IPS DF 6.9 (cell line): ENCODE data around the gene BCORL1.

ENCODE experiments used
- DNase-seq: peaks from one replicate; pipeline ENCODE4 v3.0.0-alpha.2; 2013; ENCODE audit warnings: low read depth, low spot score
- H3K27ac ChIP-seq: one replicate; pipeline ENCODE4 v1.5.1; 2013; ENCODE audit warnings: low read length, control low read depth
- H3K27me3 ChIP-seq: 2 replicates; pipeline ENCODE4 v1.6.1; 2013; ENCODE audit warnings: mild to moderate bottlenecking, low read length; ENCODE audit not compliant: control insufficient read depth, insufficient read depth
- H3K36me3 ChIP-seq: 2 replicates; pipeline ENCODE4 v1.6.1; 2013; ENCODE audit warnings: low read length; ENCODE audit not compliant: control insufficient read depth, insufficient read depth
- H3K4me1 ChIP-seq: 2 replicates; pipeline ENCODE4 v1.6.1; 2013; ENCODE audit warnings: low read length; ENCODE audit not compliant: control insufficient read depth, insufficient read depth
- H3K4me3 ChIP-seq: 2 replicates; pipeline ENCODE4 v1.5.1; 2013; ENCODE audit warnings: mild to moderate bottlenecking, low read length
- H3K9me3 ChIP-seq: 2 replicates; pipeline ENCODE4 v1.6.1; 2013; ENCODE audit warnings: low read length, inconsistent platforms; ENCODE audit not compliant: control insufficient read depth, insufficient read depth
- WGBS: extraction: QIAGEN DNeasy Blood & Tissue Kit; methylation state at CpG from one replicate; pipeline ENCODE4 v1.1.7; 2013; ENCODE audit warnings: mixed read lengths, missing lambda C conversion rate; ENCODE audit not compliant: insufficient read length, insufficient coverage; 5-methylcytosine and 5-hydroxymethylcytosine counted together

BCORL1 gene

DNA sequence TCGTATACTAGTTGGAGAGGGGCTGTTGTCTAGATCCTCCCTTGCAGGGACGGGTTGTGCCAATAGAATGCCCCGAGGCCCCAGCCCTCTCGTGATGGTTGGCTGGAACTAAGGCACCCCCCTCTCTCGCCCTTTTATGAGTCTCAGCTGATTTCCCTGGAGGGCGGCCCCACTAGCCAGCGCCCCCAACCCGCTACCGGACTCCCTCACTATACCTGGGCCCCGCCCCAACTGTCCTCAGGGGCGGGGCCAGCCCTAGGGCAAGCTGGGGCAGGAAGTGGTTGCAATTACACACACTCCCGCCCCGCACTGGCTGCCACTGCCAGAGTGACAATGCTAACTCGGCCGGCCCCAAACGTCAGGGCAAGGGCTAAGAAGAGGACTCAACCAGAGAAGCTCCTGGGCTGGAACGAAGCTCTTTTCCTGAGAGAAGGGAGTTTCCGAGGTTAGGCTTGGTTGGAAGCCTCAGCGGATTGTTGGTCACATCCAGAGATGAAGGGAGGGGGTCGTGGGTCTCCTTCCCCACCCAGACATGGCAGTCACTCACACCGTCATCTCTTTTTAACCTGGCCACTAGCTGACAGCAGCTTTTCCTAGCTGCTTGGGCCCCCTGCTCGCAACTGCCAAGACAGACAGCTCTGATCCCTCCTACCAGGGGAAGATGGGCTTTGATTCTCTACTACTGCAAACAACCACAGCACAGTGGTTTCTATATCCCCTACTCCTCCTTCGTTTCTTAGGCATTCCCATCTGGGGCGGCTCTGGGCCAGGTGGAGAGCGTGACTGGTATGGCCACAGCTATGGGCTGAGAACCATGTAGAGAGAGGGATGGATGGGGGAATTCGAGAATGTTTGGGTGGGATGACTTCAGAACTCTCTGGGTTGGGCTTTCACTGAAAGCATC, 21.0 kb upstream of the BCORL1 start:
- no peak overlapping the region for H3K27ac ChIP-seq
- no peaks in the 10 kb centered on the region for H3K36me3 ChIP-seq
- no CpG with 5 or more reads among the region's 26 CpGs for WGBS
- H3K9me3 ChIP-seq, result no peaks in the 10 kb centered on the region
- peak overlapping the region; percentile 32; the same call in 1 of the 2 replicates for H3K4me3 ChIP-seq
- DNase-seq, result no peak
- H3K27me3 ChIP-seq, result peaks cover 28% of the 10 kb centered on the region
- H3K4me1 ChIP-seq, result peaks cover 5% of the 10 kb centered on the region; the same call in 1 of the 2 replicates

DNA sequence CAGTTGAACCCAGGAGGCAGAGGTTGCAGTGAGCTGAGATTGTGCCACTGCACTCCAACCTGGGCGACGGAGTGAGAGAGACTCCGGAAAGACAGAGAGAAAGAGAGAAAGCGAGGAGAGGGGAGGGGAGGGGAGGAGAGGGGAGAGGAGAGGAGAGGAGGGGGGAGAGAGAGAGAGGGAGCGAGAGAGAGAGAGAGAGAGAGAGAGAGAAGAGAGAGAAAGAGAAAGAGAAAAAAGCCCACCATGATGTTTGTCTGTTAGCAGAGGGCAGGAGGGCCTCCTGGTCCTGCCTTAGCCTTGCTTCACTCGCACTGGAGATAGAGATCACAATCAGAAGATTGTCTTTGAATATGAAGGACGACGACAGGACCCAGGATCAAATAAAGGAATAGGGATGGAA, 18.7 kb upstream of the BCORL1 start:
- no peak overlapping the region for H3K4me3 ChIP-seq
- DNase-seq, result no peak
- H3K9me3 ChIP-seq, result no peaks in the 10 kb centered on the region
- peaks cover 18% of the 10 kb centered on the region for H3K27me3 ChIP-seq
- no peaks in the 10 kb centered on the region for H3K36me3 ChIP-seq
- no peak overlapping the region for H3K27ac ChIP-seq
- H3K4me1 ChIP-seq, result peaks cover 4% of the 10 kb centered on the region; the same call in 1 of the 2 replicates
- WGBS, result no CpG with 5 or more reads among the region's 8 CpGs

DNA sequence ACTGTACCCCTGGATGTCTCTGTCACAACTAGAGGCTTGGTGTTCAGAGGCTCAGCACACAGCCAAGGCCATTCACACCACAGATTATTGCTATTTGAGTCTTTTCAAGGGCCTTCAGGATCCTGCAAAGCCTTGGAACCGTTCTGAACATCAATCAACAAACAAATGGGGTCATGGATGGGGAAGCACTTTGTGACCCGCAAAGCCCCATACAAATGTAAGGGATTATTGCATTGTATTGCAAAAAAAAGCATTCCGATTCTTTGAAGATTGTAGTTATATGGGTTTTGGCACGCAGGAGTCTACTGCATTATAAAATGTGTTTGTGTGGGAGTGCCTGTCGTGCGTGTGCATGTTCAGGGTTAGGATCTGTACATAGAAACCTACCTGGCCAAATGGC, 17.3 kb upstream of the BCORL1 start:
- Histone ChIP-seq H3K4me1 (0 out of 2 replicates have a peak, but pooled peaks cover 1% of the 10 kb centered on the region), H3K4me3 (no peak overlapping the region), H3K36me3 (no peaks in the 10 kb centered on the region), H3K27me3 (peaks cover 5% of the 10 kb centered on the region; the same call in 1 of the 2 replicates), H3K9me3 (no peaks in the 10 kb centered on the region), H3K27ac (no peak overlapping the region)
- no CpG with 5 or more reads among the region's 6 CpGs for WGBS
- DNase-seq, result no peak

GRCh38 chrX:129968968-129969367, 13.5 kb upstream of the BCORL1 start:
- no peak for DNase-seq
- Histone ChIP-seq H3K27ac (no peak overlapping the region), H3K9me3 (no peaks in the 10 kb centered on the region), H3K36me3 (no peaks in the 10 kb centered on the region), H3K4me1 (no peaks in the 10 kb centered on the region), H3K4me3 (no peak overlapping the region), H3K27me3 (no peaks in the 10 kb centered on the region)
- WGBS, result no CpG with 5 or more reads among the region's 3 CpGs

DNA sequence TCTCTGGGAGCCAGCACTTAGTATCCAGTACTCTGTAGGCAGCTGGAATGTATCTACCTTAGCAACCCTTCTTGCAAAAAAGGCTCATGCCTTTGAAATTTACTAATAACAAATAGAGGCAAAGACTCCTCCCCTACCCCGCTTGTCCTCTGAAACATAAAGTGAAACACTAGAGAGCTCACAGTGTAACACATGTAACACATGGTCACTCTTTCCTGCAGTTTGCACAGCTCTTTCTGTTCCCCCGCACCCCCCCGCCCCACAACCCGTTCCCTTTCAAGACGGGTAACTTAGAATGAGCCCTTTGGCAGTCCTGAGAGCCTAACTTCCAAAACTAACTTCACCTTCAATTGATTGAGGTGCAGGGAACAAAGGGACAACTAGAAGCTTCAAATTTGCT, 6.0 kb upstream of the BCORL1 start:
- no peaks in the 10 kb centered on the region for H3K36me3 ChIP-seq
- no peak overlapping the region for H3K27ac ChIP-seq
- whole genome bisulfite sequencing, result no CpG with 5 or more reads among the region's 5 CpGs
- H3K4me1 ChIP-seq, result peaks cover 2% of the 10 kb centered on the region; the same call in 1 of the 2 replicates
- no peak for DNase-seq
- H3K9me3 ChIP-seq, result no peaks in the 10 kb centered on the region
- H3K27me3 ChIP-seq, result peaks cover 15% of the 10 kb centered on the region
- no peak overlapping the region for H3K4me3 ChIP-seq

- Histone ChIP-seq H3K27ac (no peak overlapping the region), H3K36me3 (no peaks in the 10 kb centered on the region), H3K4me1 (peaks cover 2% of the 10 kb centered on the region; the same call in 1 of the 2 replicates), H3K27me3 (peaks cover 17% of the 10 kb centered on the region), H3K9me3 (no peaks in the 10 kb centered on the region), H3K4me3 (no peak overlapping the region; the same call in 1 of the 2 replicates)
- no CpG with 5 or more reads among the region's 35 CpGs for WGBS
- DNase-seq, result no peak
Measured at GRCh38 chrX:129979207-129979920, 3.1 kb upstream of the BCORL1 start.

DNA sequence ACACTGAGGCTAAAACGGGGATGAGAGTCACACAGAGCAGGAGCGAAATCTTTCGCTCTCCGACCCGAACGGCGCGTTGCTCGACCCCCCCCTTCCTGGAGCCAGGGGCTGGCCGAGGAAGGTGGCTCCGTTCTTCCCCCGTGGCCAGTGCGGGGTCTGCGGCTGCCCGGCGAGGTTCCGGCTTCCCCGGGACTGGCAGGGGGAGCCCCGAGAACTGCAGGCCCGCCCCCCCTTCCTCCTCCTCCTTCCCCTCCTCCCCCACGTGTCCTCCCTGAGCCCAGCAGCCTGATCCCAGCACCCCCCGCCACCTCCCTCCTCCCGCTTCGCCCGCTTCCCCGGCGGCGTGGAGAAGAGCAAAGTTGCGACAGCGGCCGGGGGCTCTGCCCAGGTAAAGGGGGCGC, 2.4 kb upstream of the BCORL1 start:
- no peak overlapping the region for H3K27ac ChIP-seq
- no peaks in the 10 kb centered on the region for H3K9me3 ChIP-seq
- no CpG with 5 or more reads among the region's 32 CpGs for WGBS
- no peaks in the 10 kb centered on the region for H3K36me3 ChIP-seq
- peak overlapping the region; percentile 36; the same call in 1 of the 2 replicates for H3K4me3 ChIP-seq
- H3K27me3 ChIP-seq, result peaks cover 22% of the 10 kb centered on the region
- H3K4me1 ChIP-seq, result peaks cover 4% of the 10 kb centered on the region; the same call in 1 of the 2 replicates
- DNase-seq, result no peak

GRCh38 chrX:129980540-129981199, 1.8 kb upstream of the BCORL1 start:
- no peaks in the 10 kb centered on the region for H3K36me3 ChIP-seq
- no peak overlapping the region for H3K27ac ChIP-seq
- H3K4me1 ChIP-seq, result peaks cover 4% of the 10 kb centered on the region; the same call in 1 of the 2 replicates
- no peaks in the 10 kb centered on the region for H3K9me3 ChIP-seq
- peaks cover 26% of the 10 kb centered on the region for H3K27me3 ChIP-seq
- no CpG with 5 or more reads among the region's 79 CpGs for WGBS
- H3K4me3 ChIP-seq, result peak overlapping the region; percentile 46; the same call in 1 of the 2 replicates
- no peak for DNase-seq

DNA sequence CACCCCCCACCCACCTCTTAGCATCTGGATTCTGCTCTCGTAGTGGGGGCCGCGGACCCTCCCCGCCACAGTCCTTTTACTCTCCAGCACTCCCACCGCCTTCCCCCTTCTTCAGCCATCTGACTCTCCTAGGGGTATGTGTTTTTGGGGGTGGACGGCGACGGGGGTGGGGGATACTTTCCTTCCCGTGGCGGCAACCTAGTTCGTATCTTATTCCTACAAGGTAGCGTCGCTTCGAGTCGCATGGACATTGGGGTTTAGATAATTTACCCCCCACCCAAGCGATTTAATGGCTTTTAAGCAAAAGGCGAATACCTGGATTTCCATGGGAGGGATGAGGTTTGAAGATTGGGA, 1.3 kb upstream of the BCORL1 start:
- peaks cover 26% of the 10 kb centered on the region for H3K27me3 ChIP-seq
- WGBS, result no CpG with 5 or more reads among the region's 17 CpGs
- DNase-seq, result no peak
- H3K36me3 ChIP-seq, result no peaks in the 10 kb centered on the region
- H3K4me3 ChIP-seq, result peak overlapping the region; percentile 46; the same call in 1 of the 2 replicates
- no peak overlapping the region for H3K27ac ChIP-seq
- no peaks in the 10 kb centered on the region for H3K9me3 ChIP-seq
- peaks cover 4% of the 10 kb centered on the region; the same call in 1 of the 2 replicates for H3K4me1 ChIP-seq

DNA sequence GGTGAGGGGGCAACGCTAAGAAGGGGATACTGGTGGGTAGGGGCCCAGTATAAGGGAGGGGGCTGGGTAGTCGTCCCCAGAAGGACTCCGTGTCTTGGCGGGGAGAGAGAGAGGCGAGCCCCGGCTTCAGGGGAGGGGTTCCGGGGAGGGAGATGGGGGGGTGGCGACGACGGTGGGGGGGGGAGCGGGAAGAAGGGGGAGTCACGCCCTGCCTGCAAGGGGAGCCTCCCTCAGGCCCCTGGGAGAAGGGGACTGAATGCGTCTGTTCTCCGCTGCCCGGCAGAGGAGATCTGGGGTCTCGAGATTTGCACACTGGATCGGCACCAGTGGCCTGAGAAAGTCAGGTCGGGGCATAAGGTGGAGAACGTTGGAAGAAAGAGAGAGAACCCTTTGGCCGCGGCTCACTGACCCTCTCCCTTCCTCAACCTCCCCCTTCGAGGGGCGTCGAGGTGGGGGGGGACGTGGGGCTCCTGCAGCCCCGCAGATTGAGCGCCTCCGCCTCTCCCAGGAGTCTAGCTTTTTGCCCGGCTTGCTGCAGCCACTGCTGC, 609 bp upstream of the BCORL1 start:
- Histone ChIP-seq H3K36me3 (no peaks in the 10 kb centered on the region), H3K9me3 (no peaks in the 10 kb centered on the region), H3K27me3 (peaks cover 26% of the 10 kb centered on the region), H3K27ac (no peak overlapping the region), H3K4me1 (peaks cover 4% of the 10 kb centered on the region; the same call in 1 of the 2 replicates), H3K4me3 (peak overlapping the region; percentile 35; the same call in 1 of the 2 replicates)
- DNase-seq, result no peak
- no CpG with 5 or more reads among the region's 29 CpGs for WGBS
